Measurements from ENCODE around the gene ELAVL2. TPM values are rescaled to one million over a fixed set of nuclear protein-coding genes. Genes with fewer than 3 reads are reported as not detected.

Gene ELAVL2
- total RNA-seq (2014; rRNA removed; shearing (Covaris generic)) = not detected in 2 replicates
- not detected in 2 replicates for polyA plus RNA-seq (2015; cell fraction: cytosol; rRNA removed)
- not detected in 2 replicates for polyA plus RNA-seq (2015; cell fraction: nucleus; rRNA removed)

- DNase-seq (ENCODE audit: low read depth, low spot score) = no peak
- in situ Hi-C loops (cut with HindIII; ENCODE audit: low pct_unique_long_range_greater_than_20kb, low sequenced_read_pairs) = no loop called here
Measured at GRCh38 chr9:23826120-23826629, at the start of gene ELAVL2. TSS of gene ELAVL2 (minus strand) at chr9:23826240. CDS start at chr9:23762234, 64,006 bp downstream.

GRCh38 chr9:23858234-23858633, 32.2 kb upstream of the ELAVL2 start:
- no peak for DNase-seq (ENCODE audit: low read depth, low spot score)
- in situ Hi-C loops (cut with HindIII; ENCODE audit: low pct_unique_long_range_greater_than_20kb, low sequenced_read_pairs) = no loop called here

DNA sequence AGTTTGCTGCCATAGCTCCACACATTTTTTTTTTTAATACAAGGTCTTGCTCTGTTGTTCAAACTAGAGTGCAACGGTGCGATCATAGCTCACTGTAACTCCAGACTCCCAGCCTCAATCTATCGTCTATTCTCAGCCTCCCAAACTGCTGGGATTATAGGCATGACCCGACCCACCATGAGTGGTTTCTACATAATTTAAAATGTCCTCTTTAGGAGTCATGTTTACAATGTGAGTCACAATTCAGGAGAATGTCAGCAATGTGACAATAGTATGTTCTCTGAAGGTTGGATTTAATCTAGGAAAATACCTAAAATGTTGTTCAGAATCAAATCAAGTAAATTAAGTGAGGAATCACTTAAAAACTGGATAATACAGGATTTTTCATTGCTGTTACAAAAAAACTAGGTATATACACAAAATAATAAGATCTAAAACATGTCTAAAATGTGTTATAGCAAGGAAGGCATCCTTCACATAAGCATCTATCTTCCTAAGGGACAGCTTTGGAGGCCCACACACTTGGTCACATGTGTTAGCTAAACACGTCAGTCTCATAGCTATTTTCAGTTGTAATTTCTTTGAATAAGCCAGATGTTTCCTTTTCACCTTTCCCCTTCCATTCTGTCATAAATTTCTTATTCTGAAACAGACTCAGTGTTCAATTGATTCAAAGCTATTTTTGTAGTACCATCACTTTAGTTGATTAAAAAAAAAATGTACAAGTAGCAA, 30.0 kb upstream of the ELAVL2 start:
- DNase-seq (ENCODE audit: low read depth, low spot score) = no peak
- in situ Hi-C loops (cut with HindIII; ENCODE audit: low pct_unique_long_range_greater_than_20kb, low sequenced_read_pairs) = no loop called here

- in situ Hi-C loops (cut with HindIII; ENCODE audit: low pct_unique_long_range_greater_than_20kb, low sequenced_read_pairs) = no loop called here
- no peak for DNase-seq (ENCODE audit: low read depth, low spot score)
Measured at GRCh38 chr9:23850690-23851629, 24.9 kb upstream of the ELAVL2 start.

- no peak for DNase-seq (ENCODE audit: low read depth, low spot score)
- in situ Hi-C loops (cut with HindIII; ENCODE audit: low pct_unique_long_range_greater_than_20kb, low sequenced_read_pairs) = no loop called here
Measured at GRCh38 chr9:23850242-23850689, 24.2 kb upstream of the ELAVL2 start.

GRCh38 chr9:23849379-23850035, 23.5 kb upstream of the ELAVL2 start:
- in situ Hi-C loops (cut with HindIII; ENCODE audit: low pct_unique_long_range_greater_than_20kb, low sequenced_read_pairs) = no loop called here
- no peak for DNase-seq (ENCODE audit: low read depth, low spot score)

- no peak for DNase-seq (ENCODE audit: low read depth, low spot score)
- in situ Hi-C loops (cut with HindIII; ENCODE audit: low pct_unique_long_range_greater_than_20kb, low sequenced_read_pairs) = no loop called here
Measured at GRCh38 chr9:23842565-23843129, 16.6 kb upstream of the ELAVL2 start.

DNA sequence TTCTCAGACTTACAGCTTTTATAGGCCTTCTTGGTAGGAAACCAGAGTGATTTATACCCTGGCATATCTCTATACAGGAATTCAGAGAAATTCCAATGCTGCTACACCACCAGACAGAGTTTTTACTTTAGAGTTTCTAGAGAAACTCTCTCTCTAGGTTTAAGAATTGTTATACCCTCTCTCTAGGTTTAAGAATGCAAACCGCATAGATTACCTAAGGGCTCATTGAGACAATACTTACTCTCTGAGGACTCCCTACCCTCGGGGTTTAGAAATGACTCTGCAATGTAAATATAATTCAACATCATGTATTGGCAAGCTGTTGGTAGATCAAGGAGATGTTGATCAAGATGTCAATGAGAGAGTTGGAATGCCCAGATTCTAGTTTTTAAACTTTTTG, 15.3 kb upstream of the ELAVL2 start:
- no peak for DNase-seq (ENCODE audit: low read depth, low spot score)
- in situ Hi-C loops (cut with HindIII; ENCODE audit: low pct_unique_long_range_greater_than_20kb, low sequenced_read_pairs) = no loop called here

DNA sequence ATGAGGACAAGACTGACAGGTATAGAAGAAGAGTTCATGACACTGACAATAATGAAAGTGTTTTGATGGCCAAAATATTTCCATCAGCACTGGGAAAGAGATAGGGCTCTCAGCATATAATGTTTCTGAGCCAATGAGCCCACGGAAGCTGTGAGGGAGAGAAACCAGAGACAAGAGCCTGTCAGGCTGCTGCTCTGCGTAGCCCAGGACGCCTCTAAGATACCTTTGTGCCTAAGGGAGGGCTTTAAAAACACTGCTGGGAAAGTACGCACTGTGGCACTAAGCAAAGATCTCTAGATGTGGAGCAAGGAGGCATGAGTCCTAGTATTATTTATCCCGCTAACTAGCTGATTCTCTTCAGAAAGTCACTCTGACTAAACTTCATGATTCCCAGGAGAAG, 11.0 kb upstream of the ELAVL2 start:
- in situ Hi-C loops (cut with HindIII; ENCODE audit: low pct_unique_long_range_greater_than_20kb, low sequenced_read_pairs) = no loop called here

DNA sequence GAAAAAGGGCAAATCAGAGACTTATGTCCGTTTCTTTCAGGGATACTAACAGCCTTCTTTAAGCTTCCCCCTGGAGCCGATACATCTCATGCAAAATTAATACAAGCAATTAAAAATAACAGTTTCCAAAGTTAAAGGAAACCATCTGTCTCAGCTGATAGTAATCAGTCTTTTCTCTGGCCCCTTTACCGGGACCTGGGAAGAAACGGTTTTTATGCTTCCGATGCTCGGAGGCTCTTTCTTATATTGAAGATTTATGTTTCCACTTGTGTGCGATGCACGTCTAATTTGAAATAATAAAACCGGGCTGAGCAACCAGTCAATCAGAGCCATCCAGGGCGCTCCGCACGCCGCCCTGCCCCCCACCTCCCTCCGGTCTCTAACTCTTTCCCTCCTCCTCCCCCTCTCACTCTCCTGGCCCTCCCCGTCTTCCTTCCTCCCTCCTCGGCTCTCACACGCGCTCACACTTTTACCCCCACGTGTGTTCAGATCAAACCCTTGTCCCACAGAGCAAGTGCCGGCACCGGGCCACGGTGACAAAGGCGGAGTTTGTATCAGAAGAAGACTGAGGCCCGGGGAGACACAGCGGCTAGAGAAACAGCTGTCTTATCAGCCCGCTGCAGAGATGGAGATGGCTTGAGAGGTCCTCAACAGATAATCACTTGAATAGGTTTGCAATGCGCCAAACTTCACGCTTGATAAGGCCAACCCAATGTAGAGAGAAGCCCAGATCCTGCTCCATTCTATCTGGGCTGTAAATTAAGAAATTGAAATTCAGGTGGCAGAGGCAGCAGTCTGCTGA, 5.1 kb upstream of the ELAVL2 start:
- in situ Hi-C loops (cut with HindIII; ENCODE audit: low pct_unique_long_range_greater_than_20kb, low sequenced_read_pairs) = no loop called here
- no peak for DNase-seq (ENCODE audit: low read depth, low spot score)

More for the DNA sequence above, 11.0 kb upstream of the ELAVL2 start:
- DNase-seq (ENCODE audit: low read depth, low spot score) = no peak

- DNase-seq (ENCODE audit: low read depth, low spot score) = no peak
- in situ Hi-C loops (cut with HindIII; ENCODE audit: low pct_unique_long_range_greater_than_20kb, low sequenced_read_pairs) = no loop called here
Measured at GRCh38 chr9:23830476-23830805, 4.4 kb upstream of the ELAVL2 start.

DNA sequence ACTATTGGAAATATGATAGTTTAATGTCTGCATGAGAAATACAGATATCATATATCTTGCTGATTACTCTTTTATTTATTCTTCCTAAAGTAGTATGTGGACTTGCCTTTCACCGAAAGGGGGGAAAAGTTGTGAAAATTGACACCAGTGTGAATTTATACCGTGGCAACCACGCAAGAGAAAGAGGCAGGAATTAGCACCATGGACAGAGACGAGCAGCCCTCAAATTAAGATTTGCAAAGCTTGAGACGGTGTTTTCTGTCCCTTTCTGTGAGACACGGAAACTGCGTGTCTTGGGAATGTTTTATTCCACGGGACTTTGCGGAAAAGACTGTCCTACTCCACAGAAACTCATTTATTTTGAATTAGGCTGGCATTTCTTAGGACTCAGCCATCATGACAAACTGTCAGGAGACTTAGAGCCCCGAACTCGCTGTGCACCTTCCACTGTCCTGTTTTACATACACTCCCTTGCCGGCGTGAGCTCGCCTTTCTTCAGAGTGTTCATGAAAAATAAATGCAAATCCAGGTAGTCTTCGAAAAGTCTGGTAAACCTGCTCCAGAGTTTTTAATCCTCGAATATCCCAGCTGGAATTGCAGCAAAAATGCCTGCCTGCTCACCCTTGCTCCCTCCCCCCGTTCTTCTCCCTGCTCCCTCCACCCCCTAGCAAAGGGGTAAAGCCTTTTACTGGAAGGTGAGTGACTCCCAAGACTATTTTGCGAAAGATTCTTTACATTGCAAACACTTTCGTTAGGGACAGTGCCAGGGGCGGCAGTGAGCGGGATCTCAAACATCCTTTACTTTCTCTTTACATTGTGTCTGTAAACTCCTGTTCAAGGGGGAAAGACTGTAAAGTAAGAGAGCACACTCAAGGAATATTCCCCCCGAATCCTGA, 3.8 kb upstream of the ELAVL2 start:
- in situ Hi-C loops (cut with HindIII; ENCODE audit: low pct_unique_long_range_greater_than_20kb, low sequenced_read_pairs) = no loop called here
- no peak for DNase-seq (ENCODE audit: low read depth, low spot score)

DNA sequence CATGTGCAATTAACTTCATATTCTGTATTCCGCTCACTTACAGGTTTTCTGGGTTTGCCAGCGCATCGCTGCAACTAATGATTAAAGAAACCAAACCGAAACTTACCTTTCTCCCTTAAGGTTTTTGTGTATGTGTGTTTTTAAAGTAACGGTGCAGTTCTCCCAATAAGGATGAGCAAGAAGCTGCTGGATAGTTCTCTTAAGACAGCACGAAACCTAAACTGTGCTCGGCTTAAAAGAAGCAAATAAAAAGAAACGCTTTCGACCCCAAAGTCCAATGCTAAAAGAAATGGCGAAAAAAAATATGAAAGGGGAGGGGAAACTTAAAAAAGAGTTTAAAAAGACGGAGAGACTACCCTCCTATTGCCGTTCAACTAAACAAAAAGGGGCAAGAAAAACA, 340 bp downstream of the ELAVL2 start:
- in situ Hi-C loops (cut with HindIII; ENCODE audit: low pct_unique_long_range_greater_than_20kb, low sequenced_read_pairs) = no loop called here
- DNase-seq (ENCODE audit: low read depth, low spot score) = no peak

DNA sequence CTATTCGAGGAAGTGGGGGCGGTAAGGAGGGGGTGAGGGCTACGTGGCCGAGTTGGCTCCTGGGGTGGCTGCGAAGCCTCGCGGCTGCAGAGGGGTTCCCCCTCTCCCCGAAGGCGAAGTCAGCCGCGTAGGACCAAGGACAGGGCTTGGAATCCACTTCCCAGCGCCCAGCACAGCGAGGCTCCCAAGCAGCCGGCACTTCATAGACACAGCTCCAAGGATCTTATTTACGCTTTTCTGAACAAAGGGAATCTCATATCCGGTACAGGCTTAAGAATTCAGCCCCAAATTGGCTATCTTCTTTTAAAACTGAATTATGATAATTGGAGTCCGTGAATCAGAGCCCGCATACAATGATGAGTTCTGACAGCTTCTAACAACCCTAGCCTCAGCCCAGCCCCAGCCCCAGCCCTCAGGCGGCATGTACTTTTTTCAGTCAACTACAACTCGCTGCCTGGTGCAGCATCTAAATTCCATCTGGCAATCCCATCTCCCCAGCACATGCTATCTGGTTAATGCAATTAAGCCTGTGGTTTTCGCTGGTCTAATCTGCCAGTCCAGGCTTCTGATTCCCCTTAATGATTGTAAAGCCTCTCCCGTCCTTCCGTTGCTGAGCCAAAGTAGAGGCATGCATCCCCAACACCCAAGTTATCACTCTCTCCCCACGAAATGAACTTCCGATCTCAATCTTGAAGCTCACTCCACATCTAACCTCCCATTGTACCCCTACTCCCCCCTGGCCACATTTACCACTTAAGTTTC, 1.0 kb downstream of the ELAVL2 start:
- in situ Hi-C loops (cut with HindIII; ENCODE audit: low pct_unique_long_range_greater_than_20kb, low sequenced_read_pairs) = no loop called here
- no peak for DNase-seq (ENCODE audit: low read depth, low spot score)
